ENCODE data around the gene KRTAP29-1. TPM values are rescaled to one million over a fixed set of nuclear protein-coding genes. Genes with fewer than 3 reads are reported as not detected.

KRTAP29-1 gene
- total RNA-seq, 2 experiments from 2014 or later = not detected

GRCh38 chr17:41322903-41323895 is 20.5 kb upstream of the KRTAP29-1 start:
- Histone ChIP-seq H3K36me3 (ENCODE audit: insufficient read depth, low read length) (no peaks in the 10 kb centered on the region), H3K27ac (ENCODE audit: low read depth in 1 of 2, low read length in 2 of 2) (no peak overlapping the region), H3K27me3 (ENCODE audit: control insufficient read depth in 1 of 2, insufficient read depth in 2 of 2, low read length in 2 of 2) (no peaks in the 10 kb centered on the region), H3K4me3 (ENCODE audit: low read length) (no peak overlapping the region), H3K4me1 (ENCODE audit: insufficient read depth, low read length) (peaks cover 63% of the 10 kb centered on the region), H3K9me3 (ENCODE audit: control insufficient read depth in 1 of 2, insufficient read depth in 1 of 2, low read length in 2 of 2) (no peaks in the 10 kb centered on the region)
- ATAC-seq (ENCODE audit: poor library complexity) (no peak), DNase-seq (no peak)
- intact Hi-C loops (cut with DNase I, micrococcal nuclease) = loop anchor here (1.0 to 10.0 kb wide), 12 partner anchors 15 to 521 kb away; partner anchors contain the start of genes KRTAP4-12 (in 1 of the 2), KRTAP4-16 (in 1 of the 2) and KRTAP9-3 (in 1 of the 2)
- Mint-ChIP-seq H3K27ac (peak overlapping the region; percentile 89), H3K4me3 (no peak overlapping the region), H3K36me3 (ENCODE audit: low read depth) (no peaks in the 10 kb centered on the region), H3K9me3 (peaks cover 7% of the 10 kb centered on the region), H3K4me1 (ENCODE audit: low read depth) (peaks cover 61% of the 10 kb centered on the region), H3K27me3 (no peaks in the 10 kb centered on the region)
- no peak for TF ChIP-seq CTCF (IDR thresholded peaks at IDR 0.05)
- ChIA-PET CTCF (interaction anchor here (0.6 to 3.4 kb wide), 20 partner anchors 8 to 361 kb away, joined by 3 to 23 read pairs (median 4); partner anchors contain the start of genes KRT39 and KRTAP16-1), POLR2A (interaction anchor here (0.6 to 2.6 kb wide), 6 partner anchors 9 to 668 kb away, joined by 3 to 38 read pairs (median 5); partner anchors contain the start of gene KRTAP16-1)

- no peaks in the 10 kb centered on the region for H3K9me3 ChIP-seq (ENCODE audit: control insufficient read depth in 1 of 2, insufficient read depth in 1 of 2, low read length in 2 of 2)
- intact Hi-C loops (cut with DNase I, micrococcal nuclease) = loop anchor here (1.0 to 10.0 kb wide), 12 partner anchors 14 to 520 kb away; partner anchors contain the start of genes KRTAP4-12 (in 1 of the 2), KRTAP4-16 (in 1 of the 2) and KRTAP9-3 (in 1 of the 2)
- ATAC-seq (ENCODE audit: poor library complexity) = peak; percentile 87
- TF ChIP-seq CTCF (IDR thresholded peaks at IDR 0.05) = peak; percentile 88
- no peaks in the 10 kb centered on the region for H3K27me3 Mint-ChIP-seq
- no peak overlapping the region for H3K27ac ChIP-seq (ENCODE audit: low read depth in 1 of 2, low read length in 2 of 2)
- H3K4me3 ChIP-seq (ENCODE audit: low read length) = no peak overlapping the region
- H3K4me1 ChIP-seq (ENCODE audit: insufficient read depth, low read length) = peaks cover 54% of the 10 kb centered on the region
- peak overlapping the region; percentile 23 for H3K4me3 Mint-ChIP-seq
- ChIA-PET POLR2A (interaction anchor here (0.6 to 2.6 kb wide), 7 partner anchors 10 to 667 kb away, joined by 3 to 38 read pairs (median 4); partner anchors contain the start of gene KRTAP16-1), CTCF (interaction anchor here (0.6 to 3.4 kb wide), 20 partner anchors 9 to 360 kb away, joined by 3 to 23 read pairs (median 4); partner anchors contain the start of genes KRT39 and KRTAP16-1)
- H3K36me3 ChIP-seq (ENCODE audit: insufficient read depth, low read length) = no peaks in the 10 kb centered on the region
- peak overlapping the region; percentile 89 for H3K27ac Mint-ChIP-seq
- no peaks in the 10 kb centered on the region for H3K27me3 ChIP-seq (ENCODE audit: control insufficient read depth in 1 of 2, insufficient read depth in 2 of 2, low read length in 2 of 2)
- H3K36me3 Mint-ChIP-seq (ENCODE audit: low read depth) = no peaks in the 10 kb centered on the region
- peaks cover 7% of the 10 kb centered on the region for H3K9me3 Mint-ChIP-seq
- peak in 4 of 14 experiments; percentile 33 to 75 (median 70) for DNase-seq
- H3K4me1 Mint-ChIP-seq (ENCODE audit: low read depth) = peaks cover 59% of the 10 kb centered on the region
Observed at GRCh38 chr17:41322094-41322902, 19.6 kb upstream of the KRTAP29-1 start.

GRCh38 chr17:41318231-41318630 is 15.6 kb upstream of the KRTAP29-1 start:
- TF ChIP-seq CTCF (IDR thresholded peaks at IDR 0.05) = no peak
- H3K4me1 ChIP-seq (ENCODE audit: insufficient read depth, low read length) = peaks cover 13% of the 10 kb centered on the region
- DNase-seq (no peak), ATAC-seq (ENCODE audit: poor library complexity) (no peak)
- no peaks in the 10 kb centered on the region for H3K9me3 ChIP-seq (ENCODE audit: control insufficient read depth in 1 of 2, insufficient read depth in 1 of 2, low read length in 2 of 2)
- H3K27ac ChIP-seq (ENCODE audit: low read depth in 1 of 2, low read length in 2 of 2) = no peak overlapping the region
- H3K4me1 Mint-ChIP-seq (ENCODE audit: low read depth) = peaks cover 32% of the 10 kb centered on the region
- H3K4me3 Mint-ChIP-seq = no peak overlapping the region
- no peak overlapping the region for H3K27ac Mint-ChIP-seq
- no peaks in the 10 kb centered on the region for H3K27me3 ChIP-seq (ENCODE audit: control insufficient read depth in 1 of 2, insufficient read depth in 2 of 2, low read length in 2 of 2)
- ChIA-PET CTCF (no interaction called here), POLR2A (interaction anchor here (2.6 kb wide), 1 partner anchor 10 kb away, joined by 6 read pairs; the partner anchor contains the start of gene KRTAP16-1)
- no peaks in the 10 kb centered on the region for H3K36me3 ChIP-seq (ENCODE audit: insufficient read depth, low read length)
- no peaks in the 10 kb centered on the region for H3K36me3 Mint-ChIP-seq (ENCODE audit: low read depth)
- no peak overlapping the region for H3K4me3 ChIP-seq (ENCODE audit: low read length)
- intact Hi-C loops (cut with DNase I, micrococcal nuclease) = loop anchor here in 1 of 2 experiments (1.0 kb wide), 1 partner anchor 20 kb away; no protein-coding TSS in a partner anchor
- no peaks in the 10 kb centered on the region for H3K27me3 Mint-ChIP-seq
- peaks cover 7% of the 10 kb centered on the region for H3K9me3 Mint-ChIP-seq
